B cell (primary cell): Measurements from ENCODE around the gene INSM1.

Source experiments
- EZH2 ChIP-seq: IDR thresholded peaks from 2 replicates; pipeline ENCODE4 v1.6.1; 2012; ENCODE audit warnings: borderline replicate concordance, low read depth, mild to moderate bottlenecking, moderate library complexity, low read length; ENCODE audit not compliant: insufficient read depth, poor library complexity, severe bottlenecking
- TF ChIP-seq, protein P1 (sequence below): fragments of 200-600 bp; IDR thresholded peaks from one replicate; pipeline ENCODE4 v1.8.0; 2022; ENCODE audit warnings: antibody characterized with exemption, mild to moderate bottlenecking

DNA sequence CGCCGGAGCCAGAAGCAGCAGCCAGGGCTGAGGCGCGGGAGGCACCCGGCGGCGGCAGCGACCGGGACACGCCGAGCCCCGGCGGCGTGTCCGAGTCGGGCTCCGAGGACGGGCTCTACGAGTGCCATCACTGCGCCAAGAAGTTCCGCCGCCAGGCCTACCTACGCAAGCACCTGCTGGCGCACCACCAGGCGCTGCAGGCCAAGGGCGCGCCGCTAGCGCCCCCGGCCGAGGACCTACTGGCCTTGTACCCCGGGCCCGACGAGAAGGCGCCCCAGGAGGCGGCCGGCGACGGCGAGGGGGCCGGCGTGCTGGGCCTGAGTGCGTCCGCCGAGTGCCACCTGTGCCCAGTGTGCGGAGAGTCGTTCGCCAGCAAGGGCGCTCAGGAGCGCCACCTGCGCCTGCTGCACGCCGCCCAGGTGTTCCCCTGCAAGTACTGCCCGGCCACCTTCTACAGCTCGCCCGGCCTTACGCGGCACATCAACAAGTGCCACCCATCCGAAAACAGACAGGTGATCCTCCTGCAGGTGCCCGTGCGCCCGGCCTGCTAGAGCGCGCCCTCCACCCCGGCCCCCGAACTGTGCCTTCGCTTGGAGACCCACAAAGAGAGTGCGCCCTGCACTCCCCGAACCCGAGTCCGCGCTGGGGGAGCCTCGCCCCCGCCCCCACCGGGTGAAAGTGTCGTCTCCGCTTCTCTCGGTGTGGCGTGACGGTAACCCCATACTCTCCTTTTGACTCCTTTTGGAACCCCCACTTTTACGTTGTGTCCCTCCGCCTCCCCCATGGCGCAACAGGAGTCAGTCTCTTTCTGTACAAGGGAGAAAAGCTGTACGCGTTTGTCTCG lies 1.6 kb downstream of the INSM1 start:
- TF ChIP-seq, protein P1, sequence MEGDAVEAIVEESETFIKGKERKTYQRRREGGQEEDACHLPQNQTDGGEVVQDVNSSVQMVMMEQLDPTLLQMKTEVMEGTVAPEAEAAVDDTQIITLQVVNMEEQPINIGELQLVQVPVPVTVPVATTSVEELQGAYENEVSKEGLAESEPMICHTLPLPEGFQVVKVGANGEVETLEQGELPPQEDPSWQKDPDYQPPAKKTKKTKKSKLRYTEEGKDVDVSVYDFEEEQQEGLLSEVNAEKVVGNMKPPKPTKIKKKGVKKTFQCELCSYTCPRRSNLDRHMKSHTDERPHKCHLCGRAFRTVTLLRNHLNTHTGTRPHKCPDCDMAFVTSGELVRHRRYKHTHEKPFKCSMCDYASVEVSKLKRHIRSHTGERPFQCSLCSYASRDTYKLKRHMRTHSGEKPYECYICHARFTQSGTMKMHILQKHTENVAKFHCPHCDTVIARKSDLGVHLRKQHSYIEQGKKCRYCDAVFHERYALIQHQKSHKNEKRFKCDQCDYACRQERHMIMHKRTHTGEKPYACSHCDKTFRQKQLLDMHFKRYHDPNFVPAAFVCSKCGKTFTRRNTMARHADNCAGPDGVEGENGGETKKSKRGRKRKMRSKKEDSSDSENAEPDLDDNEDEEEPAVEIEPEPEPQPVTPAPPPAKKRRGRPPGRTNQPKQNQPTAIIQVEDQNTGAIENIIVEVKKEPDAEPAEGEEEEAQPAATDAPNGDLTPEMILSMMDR, result no peak
- no peak for TF ChIP-seq EZH2
